SK-N-SH treated with all-trans-retinoic acid at 6 μM for 48 hours (cell line): ENCODE data around the gene ANK3.

ENCODE experiments used
- ARNTL ChIP-seq: fragments of 450-650 bp; formaldehyde crosslinking; IDR thresholded peaks from 2 replicates; pipeline ENCODE4 v1.5.0; 2020; ENCODE audit warnings: low read depth, mild to moderate bottlenecking, moderate library complexity, borderline replicate concordance
- GLIS3 ChIP-seq: fragments of 250-450 bp; sonication (Bioruptor Pico); IDR thresholded peaks from 2 replicates; pipeline ENCODE4 v1.5.0; 2020; ENCODE audit warnings: mild to moderate bottlenecking, moderate library complexity
- PATZ1 ChIP-seq: fragments of 250-450 bp; sonication (Bioruptor Pico); IDR thresholded peaks from 2 replicates; pipeline ENCODE4 v1.8.0; 2020; ENCODE audit warnings: mild to moderate bottlenecking, moderate library complexity, borderline replicate concordance
- POU6F1 ChIP-seq: fragments of 250-450 bp; sonication (Bioruptor Pico); IDR thresholded peaks from 2 replicates; pipeline ENCODE4 v1.8.0; 2021; ENCODE audit warnings: low read depth, mild to moderate bottlenecking, moderate library complexity, borderline replicate concordance
- PPARA ChIP-seq: fragments of 250-450 bp; sonication (Bioruptor Pico); IDR thresholded peaks from 2 replicates; pipeline ENCODE4 v1.5.0; 2020; ENCODE audit warnings: mild to moderate bottlenecking, borderline replicate concordance
- RARB ChIP-seq: fragments of 250-450 bp; sonication (Bioruptor Pico); IDR thresholded peaks from 2 replicates; pipeline ENCODE4 v1.8.0; 2021; ENCODE audit warnings: mild to moderate bottlenecking, moderate library complexity
- TCF4 ChIP-seq: fragments of 250-450 bp; sonication (Bioruptor Pico); IDR thresholded peaks from 2 replicates; pipeline ENCODE4 v1.8.0; 2021; ENCODE audit warnings: mild to moderate bottlenecking, moderate library complexity, borderline replicate concordance
- TOX ChIP-seq: fragments of 250-450 bp; sonication (Bioruptor Pico); IDR thresholded peaks from 2 replicates; pipeline ENCODE4 v1.8.0; 2021; ENCODE audit warnings: mild to moderate bottlenecking, moderate library complexity, borderline replicate concordance
- TSHZ2 ChIP-seq: fragments of 250-450 bp; sonication (Bioruptor Pico); IDR thresholded peaks from 2 replicates; pipeline ENCODE4 v1.5.0; 2020; ENCODE audit warnings: mild to moderate bottlenecking, moderate library complexity
- ZC3H10 ChIP-seq: fragments of 250-450 bp; sonication (Bioruptor Pico); IDR thresholded peaks from 2 replicates; pipeline ENCODE4 v1.5.1; 2021; ENCODE audit warnings: mild to moderate bottlenecking, moderate library complexity
- ZFP30 ChIP-seq: fragments of 450-650 bp; formaldehyde crosslinking; IDR thresholded peaks from 2 replicates; pipeline ENCODE4 v1.5.0; 2022; ENCODE audit warnings: mild to moderate bottlenecking, moderate library complexity
- ZNF8 ChIP-seq: fragments of 450-650 bp; formaldehyde crosslinking; IDR thresholded peaks from 2 replicates; pipeline ENCODE4 v1.5.0; 2020; ENCODE audit warnings: mild to moderate bottlenecking, moderate library complexity

GRCh38 chr10:60209874-60210570 is 179.7 kb downstream of the ANK3 start:
- TF ChIP-seq RARB (CRISPR knock-in tag), result no peak
- TF ChIP-seq PATZ1 (CRISPR knock-in tag), result no peak
- no peak for TF ChIP-seq ZNF8
- no peak for TF ChIP-seq ZC3H10 (CRISPR knock-in tag)
- no peak for TF ChIP-seq POU6F1
- TF ChIP-seq ZFP30 (CRISPR knock-in tag), result no peak
- TF ChIP-seq ARNTL (CRISPR knock-in tag), result no peak
- no peak for TF ChIP-seq TSHZ2 (CRISPR knock-in tag)
- TF ChIP-seq GLIS3 (CRISPR knock-in tag), result no peak
- no peak for TF ChIP-seq TOX
- TF ChIP-seq PPARA (CRISPR knock-in tag), result no peak
- TF ChIP-seq TCF4, result no peak
